Activated CD4-positive, alpha-beta T cell treated with anti-CD3 and anti-CD28 coated beads for 36 hours (primary cell): ENCODE data around the gene CCDC33. TPM values are rescaled to one million over a fixed set of nuclear protein-coding genes. Genes with fewer than 3 reads are reported as not detected.

Experiments
- ATAC-seq: fragments of 200-7000 bp; cut with Tn5 transposase; one replicate; pipeline ENCODE4 v1.10.0; 2021; ENCODE audit warnings: mild to moderate bottlenecking, moderate library complexity
- CTCF ChIA-PET: fragments of 350-600 bp; sonication (Branson Sonifier 250); formaldehyde crosslinking; loops from one replicate; lab custom pipeline; 2021; ENCODE audit warnings: antibody characterized with exemption; lab: Charles Lee
- POLR2A ChIA-PET: fragments of 350-600 bp; sonication (Branson Sonifier 250); formaldehyde crosslinking; loops from one replicate; lab custom pipeline; 2021; ENCODE audit warnings: antibody characterized with exemption, inconsistent platforms; lab: Charles Lee
- DNase-seq: peaks from one replicate; pipeline ENCODE4 v3.0.0-alpha.2; 2020
- H3K27ac Mint-ChIP-seq: one replicate; pipeline ENCODE4 v1.8.0; 2021; ENCODE audit warnings: mixed read lengths
- H3K27me3 Mint-ChIP-seq: one replicate; pipeline ENCODE4 v1.8.0; 2021; ENCODE audit warnings: mixed read lengths
- H3K36me3 Mint-ChIP-seq: one replicate; pipeline ENCODE4 v1.8.0; 2021; ENCODE audit warnings: low read depth, mixed read lengths
- H3K4me1 Mint-ChIP-seq: one replicate; pipeline ENCODE4 v1.8.0; 2021; ENCODE audit warnings: mixed read lengths
- H3K4me3 Mint-ChIP-seq: one replicate; pipeline ENCODE4 v1.8.0; 2021; ENCODE audit warnings: mild to moderate bottlenecking, moderate library complexity, mixed read lengths
- H3K9me3 Mint-ChIP-seq: one replicate; pipeline ENCODE4 v1.8.0; 2021; ENCODE audit warnings: low read depth, mixed read lengths
- intact Hi-C, 2 experiments: fragments of 100-400 bp; cut with DNase I in 1 of 2; cut with micrococcal nuclease in 1 of 2; formaldehyde crosslinking; loops; one replicate each; pipeline versions ENCODE4 v1.14.2 to v1.15.1; 2022 to 2024; cut with DNase I, micrococcal nuclease
- total RNA-seq, 2 experiments: library from RNA; stranded (reverse); gene quantifications; one replicate each; pipeline ENCODE4 v1.2.3, GENCODE V29; 2021

Gene CCDC33
- total RNA-seq, 2 experiments from 2014 or later, result not detected

- Mint-ChIP-seq H3K9me3 (no peaks in the 10 kb centered on the region), H3K4me1 (no peaks in the 10 kb centered on the region), H3K27ac (no peak overlapping the region), H3K27me3 (peaks cover 12% of the 10 kb centered on the region), H3K4me3 (no peak overlapping the region), H3K36me3 (no peaks in the 10 kb centered on the region)
- ChIA-PET POLR2A (no interaction called here), CTCF (interaction anchor here (0.5 to 3.1 kb wide), 17 partner anchors 11 to 742 kb away, joined by 3 to 17 read pairs (median 3); no protein-coding TSS in a partner anchor)
- peak; percentile 62 for DNase-seq
- intact Hi-C loops, result loop anchor here in 1 of 2 experiments (1.0 to 10.0 kb wide), 2 partner anchors 181 to 253 kb away; no protein-coding TSS in a partner anchor
- ATAC-seq, result peak; percentile 81
These were observed 72.0 kb downstream of the CCDC33 start for GRCh38 chr15:74307827-74308811.

GRCh38 chr15:74311734-74312444 lies 75.8 kb downstream of the CCDC33 start:
- no peaks in the 10 kb centered on the region for H3K27me3 Mint-ChIP-seq
- no peak overlapping the region for H3K4me3 Mint-ChIP-seq
- no peaks in the 10 kb centered on the region for H3K9me3 Mint-ChIP-seq
- H3K4me1 Mint-ChIP-seq, result peaks cover 19% of the 10 kb centered on the region
- no peaks in the 10 kb centered on the region for H3K36me3 Mint-ChIP-seq
- CTCF ChIA-PET, result interaction anchor here (0.5 to 1.0 kb wide), 2 partner anchors 9 to 97 kb away, joined by 3 read pairs; no protein-coding TSS in a partner anchor
- DNase-seq (no peak), ATAC-seq (no peak)
- intact Hi-C loops, result no loop called here
- POLR2A ChIA-PET, result no interaction called here
- H3K27ac Mint-ChIP-seq, result no peak overlapping the region

- intact Hi-C loops, result no loop called here
- POLR2A ChIA-PET, result no interaction called here
- H3K4me3 Mint-ChIP-seq, result no peak overlapping the region
- no peaks in the 10 kb centered on the region for H3K36me3 Mint-ChIP-seq
- no peak overlapping the region for H3K27ac Mint-ChIP-seq
- no peaks in the 10 kb centered on the region for H3K9me3 Mint-ChIP-seq
- no peak for DNase-seq
- H3K4me1 Mint-ChIP-seq, result peaks cover 19% of the 10 kb centered on the region
- ATAC-seq, result no peak
- CTCF ChIA-PET, result interaction anchor here (1.0 kb wide), 1 partner anchor 8 kb away, joined by 3 read pairs; no protein-coding TSS in a partner anchor
- no peaks in the 10 kb centered on the region for H3K27me3 Mint-ChIP-seq
These were observed 76.4 kb downstream of the CCDC33 start for GRCh38 chr15:74312445-74313007.

GRCh38 chr15:74313889-74314288 lies 77.8 kb downstream of the CCDC33 start:
- H3K4me1 Mint-ChIP-seq, result peaks cover 19% of the 10 kb centered on the region
- CTCF ChIA-PET, result no interaction called here

GRCh38 chr15:74314795-74315438 lies 78.8 kb downstream of the CCDC33 start:
- ATAC-seq (peak; percentile 65), DNase-seq (peak; percentile 70)
- H3K4me1 Mint-ChIP-seq, result peaks cover 19% of the 10 kb centered on the region
- H3K27ac Mint-ChIP-seq, result peak overlapping the region; percentile 9
- H3K4me3 Mint-ChIP-seq, result no peak overlapping the region
- CTCF ChIA-PET, result interaction anchor here (0.9 kb wide), 1 partner anchor 189 kb away, joined by 3 read pairs; no protein-coding TSS in a partner anchor
- POLR2A ChIA-PET, result interaction anchor here (0.7 kb wide), 1 partner anchor 20 kb away, joined by 3 read pairs; no protein-coding TSS in a partner anchor
- no peaks in the 10 kb centered on the region for H3K36me3 Mint-ChIP-seq
- H3K9me3 Mint-ChIP-seq, result no peaks in the 10 kb centered on the region
- intact Hi-C loops, result loop anchor here in 1 of 2 experiments (5.0 kb wide), 1 partner anchor 343 kb away; no protein-coding TSS in a partner anchor
- H3K27me3 Mint-ChIP-seq, result no peaks in the 10 kb centered on the region

More at GRCh38 chr15:74313889-74314288, 77.8 kb downstream of the CCDC33 start:
- Mint-ChIP-seq H3K27me3 (no peaks in the 10 kb centered on the region), H3K27ac (no peak overlapping the region), H3K9me3 (no peaks in the 10 kb centered on the region), H3K4me3 (no peak overlapping the region), H3K36me3 (no peaks in the 10 kb centered on the region)
- intact Hi-C loops, result no loop called here
- no peak for DNase-seq
- ATAC-seq, result no peak
- POLR2A ChIA-PET, result interaction anchor here (0.6 kb wide), 1 partner anchor 55 kb away, joined by 6 read pairs; no protein-coding TSS in a partner anchor

- no peaks in the 10 kb centered on the region for H3K9me3 Mint-ChIP-seq
- DNase-seq (peak; percentile 53), ATAC-seq (peak; percentile 31)
- peak overlapping the region; percentile 35 for H3K27ac Mint-ChIP-seq
- CTCF ChIA-PET, result interaction anchor here (0.9 kb wide), 1 partner anchor 190 kb away, joined by 3 read pairs; no protein-coding TSS in a partner anchor
- POLR2A ChIA-PET, result interaction anchor here (0.7 kb wide), 1 partner anchor 19 kb away, joined by 3 read pairs; no protein-coding TSS in a partner anchor
- no peaks in the 10 kb centered on the region for H3K36me3 Mint-ChIP-seq
- peaks cover 20% of the 10 kb centered on the region for H3K4me1 Mint-ChIP-seq
- intact Hi-C loops, result loop anchor here in 1 of 2 experiments (5.0 kb wide), 1 partner anchor 343 kb away; no protein-coding TSS in a partner anchor
- H3K27me3 Mint-ChIP-seq, result no peaks in the 10 kb centered on the region
- no peak overlapping the region for H3K4me3 Mint-ChIP-seq
These were observed 79.5 kb downstream of the CCDC33 start for GRCh38 chr15:74315626-74316025.

- Mint-ChIP-seq H3K4me1 (peaks cover 20% of the 10 kb centered on the region), H3K36me3 (no peaks in the 10 kb centered on the region), H3K27ac (no peak overlapping the region), H3K4me3 (no peak overlapping the region), H3K9me3 (no peaks in the 10 kb centered on the region), H3K27me3 (no peaks in the 10 kb centered on the region)
- ATAC-seq (no peak), DNase-seq (no peak)
- ChIA-PET POLR2A (no interaction called here), CTCF (no interaction called here)
- intact Hi-C loops, result loop anchor here in 1 of 2 experiments (5.0 kb wide), 1 partner anchor 344 kb away; no protein-coding TSS in a partner anchor
These were observed 80.0 kb downstream of the CCDC33 start for GRCh38 chr15:74316141-74316540.

- CTCF ChIA-PET, result no interaction called here
- Mint-ChIP-seq H3K4me1 (peaks cover 20% of the 10 kb centered on the region), H3K4me3 (no peak overlapping the region)
These were observed 81.8 kb downstream of the CCDC33 start for GRCh38 chr15:74317820-74318375.

GRCh38 chr15:74318376-74319137 lies 82.4 kb downstream of the CCDC33 start:
- ChIA-PET POLR2A (no interaction called here), CTCF (interaction anchor here (0.6 to 1.2 kb wide), 2 partner anchors 130 to 186 kb away, joined by 3 read pairs; no protein-coding TSS in a partner anchor)
- Mint-ChIP-seq H3K27ac (no peak overlapping the region), H3K4me3 (no peak overlapping the region), H3K4me1 (peaks cover 20% of the 10 kb centered on the region), H3K9me3 (no peaks in the 10 kb centered on the region), H3K36me3 (no peaks in the 10 kb centered on the region), H3K27me3 (no peaks in the 10 kb centered on the region)
- no peak for ATAC-seq
- DNase-seq, result peak; percentile 23
- intact Hi-C loops, result loop anchor here in 1 of 2 experiments (5.0 kb wide), 1 partner anchor 346 kb away; no protein-coding TSS in a partner anchor

More at GRCh38 chr15:74317820-74318375, 81.8 kb downstream of the CCDC33 start:
- Mint-ChIP-seq H3K27ac (no peak overlapping the region), H3K27me3 (no peaks in the 10 kb centered on the region), H3K9me3 (no peaks in the 10 kb centered on the region), H3K36me3 (no peaks in the 10 kb centered on the region)
- DNase-seq (no peak), ATAC-seq (no peak)
- POLR2A ChIA-PET, result no interaction called here
- intact Hi-C loops, result loop anchor here in 1 of 2 experiments (5.0 kb wide), 1 partner anchor 346 kb away; no protein-coding TSS in a partner anchor
